ENCODE results near the gene LYST. TPM values are rescaled to one million over a fixed set of nuclear protein-coding genes. Genes with fewer than 3 reads are reported as not detected.

The LYST gene
- total RNA-seq, 1 donor from 2014 or later = 11.4 TPM

DNA sequence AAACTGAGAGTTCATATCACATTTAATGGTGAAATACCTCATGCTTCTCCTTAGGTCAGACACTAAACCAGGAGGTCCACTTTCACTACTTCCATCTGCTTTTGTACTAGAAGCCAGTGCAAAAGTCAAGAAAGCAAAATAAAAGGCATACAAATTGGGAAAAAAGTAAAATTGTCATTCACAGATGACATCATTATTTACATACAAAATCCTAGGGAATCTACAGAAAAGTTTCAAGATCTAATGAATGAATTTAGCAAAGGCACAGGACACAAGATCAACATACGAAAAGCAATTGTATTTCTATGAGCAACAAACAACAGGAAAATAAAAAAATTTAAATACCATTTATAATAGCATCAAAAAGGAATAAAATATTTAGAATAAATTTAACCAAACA is 41.5 kb downstream of the LYST start:
- no peaks in the 10 kb centered on the region for H3K9me3 Mint-ChIP-seq (ENCODE audit: low read depth)
- no peak overlapping the region for H3K4me3 Mint-ChIP-seq (ENCODE audit: low read depth)
- H3K36me3 Mint-ChIP-seq (ENCODE audit: insufficient read depth) = peaks cover 2% of the 10 kb centered on the region
- no peaks in the 10 kb centered on the region for H3K4me1 Mint-ChIP-seq (ENCODE audit: low read depth)
- no peak for DNase-seq (ENCODE audit: low spot score, unreplicated experiment)
- H3K27ac Mint-ChIP-seq = no peak overlapping the region
- H3K27me3 Mint-ChIP-seq = no peaks in the 10 kb centered on the region
- TF ChIP-seq, protein P1, sequence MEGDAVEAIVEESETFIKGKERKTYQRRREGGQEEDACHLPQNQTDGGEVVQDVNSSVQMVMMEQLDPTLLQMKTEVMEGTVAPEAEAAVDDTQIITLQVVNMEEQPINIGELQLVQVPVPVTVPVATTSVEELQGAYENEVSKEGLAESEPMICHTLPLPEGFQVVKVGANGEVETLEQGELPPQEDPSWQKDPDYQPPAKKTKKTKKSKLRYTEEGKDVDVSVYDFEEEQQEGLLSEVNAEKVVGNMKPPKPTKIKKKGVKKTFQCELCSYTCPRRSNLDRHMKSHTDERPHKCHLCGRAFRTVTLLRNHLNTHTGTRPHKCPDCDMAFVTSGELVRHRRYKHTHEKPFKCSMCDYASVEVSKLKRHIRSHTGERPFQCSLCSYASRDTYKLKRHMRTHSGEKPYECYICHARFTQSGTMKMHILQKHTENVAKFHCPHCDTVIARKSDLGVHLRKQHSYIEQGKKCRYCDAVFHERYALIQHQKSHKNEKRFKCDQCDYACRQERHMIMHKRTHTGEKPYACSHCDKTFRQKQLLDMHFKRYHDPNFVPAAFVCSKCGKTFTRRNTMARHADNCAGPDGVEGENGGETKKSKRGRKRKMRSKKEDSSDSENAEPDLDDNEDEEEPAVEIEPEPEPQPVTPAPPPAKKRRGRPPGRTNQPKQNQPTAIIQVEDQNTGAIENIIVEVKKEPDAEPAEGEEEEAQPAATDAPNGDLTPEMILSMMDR (IDR thresholded peaks at IDR 0.05; ENCODE audit: unreplicated experiment) = no peak

DNA sequence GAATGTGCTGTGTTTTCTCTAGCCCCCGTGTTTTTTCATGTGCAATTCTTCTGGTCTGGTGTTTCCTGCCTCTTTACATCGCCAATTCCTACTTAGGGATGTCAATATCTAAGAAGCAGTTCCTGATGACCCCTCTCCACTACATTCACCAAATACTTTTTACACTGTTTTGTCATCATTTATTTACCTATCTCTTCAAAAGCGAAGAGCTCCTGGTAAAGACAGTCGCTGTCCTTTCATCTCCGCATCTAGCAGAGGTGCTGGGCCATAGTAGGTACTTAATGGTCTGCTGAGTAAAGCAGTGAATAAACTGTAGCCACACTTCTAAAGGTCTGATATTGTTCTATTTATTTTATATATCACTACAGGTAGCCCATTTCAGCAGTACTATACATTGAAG is 43.0 kb downstream of the LYST start:
- no peaks in the 10 kb centered on the region for H3K4me1 Mint-ChIP-seq (ENCODE audit: low read depth)
- no peaks in the 10 kb centered on the region for H3K27me3 Mint-ChIP-seq
- TF ChIP-seq, protein P1 (IDR thresholded peaks at IDR 0.05; ENCODE audit: unreplicated experiment) = no peak
- H3K9me3 Mint-ChIP-seq (ENCODE audit: low read depth) = no peaks in the 10 kb centered on the region
- no peak overlapping the region for H3K27ac Mint-ChIP-seq
- H3K4me3 Mint-ChIP-seq (ENCODE audit: low read depth) = no peak overlapping the region
- no peak for DNase-seq (ENCODE audit: low spot score, unreplicated experiment)
- H3K36me3 Mint-ChIP-seq (ENCODE audit: insufficient read depth) = peaks cover 2% of the 10 kb centered on the region

DNA sequence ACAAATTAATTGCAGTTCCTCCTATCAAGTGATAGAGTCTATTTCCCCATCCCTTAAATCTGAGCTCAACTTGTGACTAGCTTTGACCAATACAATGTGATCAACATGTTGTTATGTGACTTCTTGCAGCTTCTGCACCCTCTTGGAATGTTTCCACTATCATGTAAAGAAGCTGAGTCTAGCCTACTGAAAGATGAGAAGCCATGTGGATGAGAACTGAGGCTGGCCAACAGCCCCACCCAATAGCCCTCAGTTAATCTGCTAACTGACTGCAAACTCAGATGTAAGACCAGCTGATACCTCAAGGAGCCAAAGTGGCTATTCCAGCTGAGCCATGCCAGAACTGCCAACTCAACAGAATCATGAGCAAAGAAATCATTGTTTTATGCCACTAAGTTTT is 44.0 kb downstream of the LYST start:
- no peak for DNase-seq (ENCODE audit: low spot score, unreplicated experiment)
- Mint-ChIP-seq H3K27me3 (no peaks in the 10 kb centered on the region), H3K36me3 (ENCODE audit: insufficient read depth) (peaks cover 2% of the 10 kb centered on the region), H3K27ac (no peak overlapping the region), H3K4me1 (ENCODE audit: low read depth) (no peaks in the 10 kb centered on the region), H3K4me3 (ENCODE audit: low read depth) (no peak overlapping the region), H3K9me3 (ENCODE audit: low read depth) (no peaks in the 10 kb centered on the region)
- TF ChIP-seq, protein P1 (IDR thresholded peaks at IDR 0.05; ENCODE audit: unreplicated experiment) = no peak

DNA sequence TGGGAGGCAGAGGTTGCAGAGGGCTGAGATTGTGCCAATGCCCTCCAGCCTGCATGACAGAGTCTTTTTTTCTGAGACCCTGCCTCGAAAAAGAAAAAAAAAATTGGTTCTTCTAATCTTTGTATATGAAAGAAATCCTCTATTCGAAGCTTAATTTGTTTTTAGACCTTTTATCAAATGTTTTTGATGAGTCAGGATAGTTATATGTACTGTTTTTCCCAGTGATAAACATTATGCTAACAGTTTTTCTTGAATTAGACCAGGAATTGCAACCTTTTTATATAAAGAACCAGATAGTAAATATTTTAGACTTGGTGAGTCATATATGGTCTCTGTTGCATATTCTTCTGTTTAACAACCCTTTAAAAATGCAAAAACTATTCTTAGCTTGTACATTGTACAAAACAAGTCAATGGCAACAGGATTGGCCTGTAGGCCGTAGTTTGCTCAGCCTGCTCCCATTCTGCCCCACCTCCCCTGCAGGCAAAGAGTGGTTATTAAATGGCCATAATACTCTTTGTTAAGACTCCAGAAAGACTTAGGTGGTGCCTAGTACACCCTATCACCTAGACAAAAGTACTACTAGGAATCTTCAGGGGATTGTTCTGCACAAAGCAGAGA is 45.2 kb downstream of the LYST start:
- H3K4me1 Mint-ChIP-seq (ENCODE audit: low read depth) = no peaks in the 10 kb centered on the region
- TF ChIP-seq, protein P1 (IDR thresholded peaks at IDR 0.05; ENCODE audit: unreplicated experiment) = no peak
- no peaks in the 10 kb centered on the region for H3K9me3 Mint-ChIP-seq (ENCODE audit: low read depth)
- H3K36me3 Mint-ChIP-seq (ENCODE audit: insufficient read depth) = peaks cover 2% of the 10 kb centered on the region
- H3K27me3 Mint-ChIP-seq = no peaks in the 10 kb centered on the region
- no peak for DNase-seq (ENCODE audit: low spot score, unreplicated experiment)
- H3K27ac Mint-ChIP-seq = no peak overlapping the region
- no peak overlapping the region for H3K4me3 Mint-ChIP-seq (ENCODE audit: low read depth)

DNA sequence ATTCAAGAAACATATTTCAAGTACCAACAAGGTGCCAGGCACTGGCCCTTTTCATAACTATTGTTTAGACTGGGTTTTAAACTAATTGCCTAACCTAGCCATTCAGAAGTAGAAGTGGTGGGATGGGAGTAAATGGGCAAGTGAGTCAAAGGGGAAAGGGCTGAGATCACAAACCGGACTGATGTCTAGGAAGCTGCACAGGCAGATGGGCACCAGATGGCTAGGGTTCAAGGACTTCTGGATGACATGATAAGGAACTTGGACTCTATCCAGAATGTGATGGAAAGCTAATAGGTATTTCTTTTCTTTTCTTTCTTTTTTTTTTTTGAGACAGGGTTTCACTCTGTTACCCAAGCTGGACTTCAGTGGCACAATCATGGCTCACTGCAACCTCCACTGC is 46.6 kb downstream of the LYST start:
- TF ChIP-seq, protein P1 (IDR thresholded peaks at IDR 0.05; ENCODE audit: unreplicated experiment) = no peak
- Mint-ChIP-seq H3K4me1 (ENCODE audit: low read depth) (no peaks in the 10 kb centered on the region), H3K9me3 (ENCODE audit: low read depth) (no peaks in the 10 kb centered on the region), H3K27me3 (no peaks in the 10 kb centered on the region), H3K36me3 (ENCODE audit: insufficient read depth) (no peaks in the 10 kb centered on the region), H3K27ac (no peak overlapping the region), H3K4me3 (ENCODE audit: low read depth) (no peak overlapping the region)
- DNase-seq (ENCODE audit: low spot score, unreplicated experiment) = no peak

Measured in progenitor cell of endocrine pancreas (in vitro differentiated cells).